GM19468 (cell line): ENCODE data around the gene SLC66A2.
"Not testable (repeated sequence)": the region's sequence is repeated elsewhere in the genome, so short reads cannot be mapped to it uniquely, and the experiment has no call there.

Experiments
- ATAC-seq: cut with Tn5 transposase; IDR thresholded peaks from one replicate; pipeline ENCODE4 v1.9.1; 2021; ENCODE audit warnings: mild to moderate bottlenecking, moderate library complexity, moderate number of reproducible peaks; ENCODE audit not compliant: unreplicated experiment; ENCODE audit errors: extremely low read depth

The SLC66A2 gene

DNA sequence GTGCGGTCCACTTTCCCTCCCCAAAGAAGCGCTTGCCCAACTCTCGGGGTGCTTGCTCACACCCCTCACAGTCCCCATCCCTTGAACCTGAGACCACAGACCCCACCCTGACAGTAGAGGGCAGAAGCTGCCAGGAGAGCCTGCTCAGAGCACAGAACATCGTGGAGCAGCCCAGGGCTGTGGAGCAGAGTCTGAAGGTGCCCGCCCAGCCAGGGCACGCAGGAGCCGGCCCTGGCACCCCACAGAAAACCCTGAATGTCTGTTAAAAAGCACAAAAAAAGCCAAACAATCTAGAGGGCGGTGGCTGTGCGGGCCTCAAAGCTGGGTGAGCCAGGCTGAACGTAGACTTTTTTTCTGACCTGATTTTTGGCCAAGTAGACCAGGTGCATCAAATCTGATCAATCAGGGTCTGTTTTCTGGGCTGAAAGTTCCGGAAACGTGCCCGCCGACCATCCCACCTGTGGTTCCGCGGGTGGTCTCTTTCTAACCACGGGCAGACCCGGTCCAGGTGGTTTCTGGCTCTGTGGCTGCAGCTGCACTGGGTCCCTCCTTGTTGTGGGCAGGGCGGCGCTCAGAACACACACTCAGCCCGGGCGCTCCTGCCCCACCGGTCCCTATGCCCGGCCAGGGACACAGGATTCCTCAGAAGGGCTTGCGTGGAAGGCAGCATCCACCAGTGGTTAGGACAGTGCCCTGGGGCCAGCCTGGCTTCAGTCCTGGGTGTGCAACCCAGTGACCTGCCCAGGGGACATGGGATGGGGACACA, 66.3 kb downstream of the SLC66A2 start:
- ATAC-seq, result no peak

DNA sequence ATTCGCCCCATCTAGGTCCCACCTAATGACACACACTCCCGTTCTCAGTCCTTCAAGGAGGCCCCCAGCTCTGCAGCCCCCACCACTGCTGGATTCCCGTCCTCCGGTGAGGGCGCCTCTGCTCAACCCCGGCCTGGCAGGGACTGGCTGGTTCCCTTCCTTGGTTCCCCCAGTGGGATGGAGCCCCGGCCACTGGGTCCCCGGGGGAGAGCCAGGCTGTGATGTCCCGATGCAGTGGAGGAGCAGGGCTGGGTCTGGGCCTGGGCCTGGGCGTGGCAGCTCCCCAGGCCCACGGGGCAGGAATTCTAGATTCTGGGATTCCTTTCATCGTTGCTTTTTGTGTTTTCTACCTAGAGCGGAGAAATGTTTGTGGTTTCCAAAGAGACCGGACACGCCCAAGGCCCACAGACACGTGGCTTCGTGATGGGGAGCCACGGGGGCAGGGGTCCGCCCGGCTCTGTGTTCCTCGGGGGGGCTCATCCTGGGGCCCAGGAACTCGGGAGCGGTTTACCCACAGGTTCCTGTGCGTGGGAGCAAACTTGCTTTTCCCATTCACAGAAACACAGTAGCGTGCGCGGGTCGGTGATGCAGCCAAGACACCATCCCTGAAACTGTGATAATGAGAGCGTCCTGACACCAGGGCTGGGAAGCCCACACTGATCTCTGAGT, 67.0 kb downstream of the SLC66A2 start:
- no peak for ATAC-seq

DNA sequence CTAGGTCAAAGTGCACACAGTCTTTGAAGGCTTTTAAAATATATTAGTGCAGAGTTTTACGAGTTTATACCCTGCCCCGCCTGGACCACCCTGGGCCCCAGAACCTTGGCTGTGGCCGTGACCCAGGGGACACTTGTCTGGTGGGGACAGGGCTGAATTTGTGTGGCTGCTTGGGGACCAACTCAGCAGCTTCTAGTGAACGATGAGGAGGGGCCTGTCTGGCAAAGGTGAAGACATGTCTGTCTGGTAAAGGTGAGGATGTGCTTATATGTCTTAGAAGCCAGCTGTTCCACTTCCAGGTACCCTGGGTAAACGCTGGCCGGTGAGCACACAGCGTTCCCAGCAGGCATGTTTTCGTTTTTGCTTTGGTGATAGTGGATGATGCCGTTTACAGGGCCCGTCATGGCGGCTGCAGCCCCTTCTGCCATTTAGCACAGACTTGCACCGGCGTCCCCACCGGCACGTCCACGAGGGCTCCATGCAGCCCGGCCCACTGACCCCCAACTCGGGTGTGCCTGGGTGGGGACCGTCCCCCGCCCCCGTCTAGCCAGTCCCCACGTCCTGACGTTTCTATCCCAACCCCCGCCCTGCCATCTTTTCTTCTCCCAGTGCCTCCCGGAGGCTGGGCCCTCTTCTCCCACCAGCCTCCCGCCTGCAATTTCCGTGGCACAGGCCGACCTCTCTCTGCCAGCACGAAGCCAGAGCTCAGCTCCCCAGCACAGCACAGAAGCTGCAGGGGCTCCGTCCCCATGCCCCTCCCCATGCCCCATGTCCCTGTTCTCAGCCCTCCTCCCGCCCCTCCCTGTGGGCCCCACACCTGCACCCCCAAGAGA, 67.8 kb downstream of the SLC66A2 start:
- no peak for ATAC-seq

- ATAC-seq, result no peak
Measured at GRCh38 chr18:79882522-79883241, 68.8 kb downstream of the SLC66A2 start.

GRCh38 chr18:79881695-79882094, 69.8 kb downstream of the SLC66A2 start:
- ATAC-seq, result no peak

- ATAC-seq, result no peak
Measured at GRCh38 chr18:79879566-79879965, 71.9 kb downstream of the SLC66A2 start.

DNA sequence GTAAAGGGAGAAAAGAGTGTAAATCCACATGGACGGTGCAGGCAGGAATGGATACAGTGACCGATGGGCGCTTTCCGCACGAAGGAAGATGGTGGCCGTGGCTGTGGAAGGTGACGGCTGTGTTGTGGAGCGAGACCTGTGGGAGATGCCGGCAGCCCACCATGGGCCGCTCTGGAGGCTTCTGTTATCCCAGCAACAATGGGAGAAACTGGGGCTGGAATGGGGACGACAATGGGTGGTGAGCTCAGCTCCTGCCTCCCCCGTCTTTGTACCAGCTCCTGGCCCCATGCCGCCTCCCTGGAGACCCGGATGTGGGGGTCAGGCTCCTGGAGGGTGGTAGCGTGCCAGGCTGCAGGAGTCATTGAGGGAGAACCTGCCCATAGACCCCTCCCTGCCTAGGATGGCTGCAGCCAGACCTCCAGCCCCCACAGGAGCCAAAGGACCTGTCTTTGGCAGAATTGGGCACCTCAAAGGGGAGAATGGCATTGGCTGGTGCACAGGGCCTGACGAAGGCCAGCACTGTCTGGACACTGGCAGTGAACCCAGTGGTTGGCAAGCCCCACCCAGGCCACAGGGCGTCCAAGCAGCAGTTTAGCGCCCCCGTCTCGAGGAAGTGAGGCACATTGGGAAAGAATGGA, 72.6 kb downstream of the SLC66A2 start:
- ATAC-seq, result no peak

- ATAC-seq, result not testable (repeated sequence)
Measured at GRCh38 chr18:79878246-79878645, 73.2 kb downstream of the SLC66A2 start.

DNA sequence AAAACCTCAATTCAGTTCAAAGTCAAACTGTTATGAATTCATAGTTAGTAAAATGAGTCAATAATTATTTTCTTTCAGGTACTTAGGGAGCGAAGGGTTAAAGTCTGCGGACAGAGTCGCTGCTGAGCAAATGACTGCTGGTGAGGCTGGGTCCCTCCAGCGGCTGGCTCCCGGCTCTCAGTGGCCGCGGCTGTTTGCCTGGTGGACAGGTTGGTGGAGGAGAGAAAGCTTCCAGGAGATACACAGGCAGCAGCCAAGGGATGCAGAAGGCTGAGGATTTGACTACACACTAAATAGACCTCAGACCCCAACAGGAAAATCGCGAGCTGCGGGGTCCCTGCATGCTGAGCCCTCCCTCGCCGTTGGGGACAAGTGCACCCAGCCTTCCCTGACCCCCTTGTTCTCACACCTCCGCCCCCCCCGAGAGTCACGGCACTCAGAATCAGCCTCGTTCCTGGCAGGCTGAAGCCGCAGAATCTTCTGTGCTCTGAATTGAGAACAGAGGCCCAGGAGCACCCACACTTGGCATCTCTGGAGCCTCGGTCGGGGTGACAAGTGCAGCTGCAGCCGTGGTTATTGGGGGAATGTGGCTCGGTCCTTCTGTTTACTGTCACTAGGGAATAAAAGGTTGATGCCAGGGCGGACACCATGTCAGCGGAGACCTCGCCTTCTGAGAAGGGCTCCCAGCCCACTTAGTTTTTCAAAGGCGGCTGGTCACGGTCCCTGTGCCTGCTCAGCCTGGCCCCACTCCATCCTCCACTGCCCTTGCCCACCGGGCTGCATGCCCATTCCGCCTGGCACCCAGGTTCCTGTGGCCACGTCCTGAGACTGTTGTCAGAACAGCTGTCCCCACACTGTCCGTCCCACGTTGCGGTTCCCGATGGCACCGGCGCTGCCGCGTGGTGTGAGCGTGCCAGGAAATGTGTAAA, 74.0 kb downstream of the SLC66A2 start:
- ATAC-seq, result no peak

GRCh38 chr18:79876497-79876896, 75.0 kb downstream of the SLC66A2 start:
- no peak for ATAC-seq

GRCh38 chr18:79875931-79876461, 75.5 kb downstream of the SLC66A2 start:
- no peak for ATAC-seq

DNA sequence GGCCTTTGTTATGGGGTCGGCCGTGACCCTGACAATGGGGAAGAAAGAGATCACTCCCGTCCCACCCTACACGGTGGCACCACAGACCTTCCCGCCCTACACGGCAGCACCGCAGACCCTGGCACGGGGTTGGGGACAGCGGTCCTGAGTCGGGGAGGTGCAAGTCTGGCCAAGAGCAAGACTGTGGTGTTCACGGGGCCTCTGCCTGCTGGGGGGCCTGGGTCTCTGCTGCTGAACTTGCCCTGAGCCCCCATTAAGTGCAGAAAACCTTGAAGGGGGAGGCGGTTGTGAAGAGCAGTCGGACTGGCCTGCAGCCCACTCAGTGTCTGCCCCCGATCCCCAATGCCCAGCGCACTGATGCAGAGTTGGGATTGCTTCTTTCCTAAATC, 75.9 kb downstream of the SLC66A2 start:
- ATAC-seq, result no peak

- ATAC-seq, result no peak
Measured at GRCh38 chr18:79874553-79875530, 76.6 kb downstream of the SLC66A2 start.

GRCh38 chr18:79873449-79874110, 77.9 kb downstream of the SLC66A2 start:
- no peak for ATAC-seq

DNA sequence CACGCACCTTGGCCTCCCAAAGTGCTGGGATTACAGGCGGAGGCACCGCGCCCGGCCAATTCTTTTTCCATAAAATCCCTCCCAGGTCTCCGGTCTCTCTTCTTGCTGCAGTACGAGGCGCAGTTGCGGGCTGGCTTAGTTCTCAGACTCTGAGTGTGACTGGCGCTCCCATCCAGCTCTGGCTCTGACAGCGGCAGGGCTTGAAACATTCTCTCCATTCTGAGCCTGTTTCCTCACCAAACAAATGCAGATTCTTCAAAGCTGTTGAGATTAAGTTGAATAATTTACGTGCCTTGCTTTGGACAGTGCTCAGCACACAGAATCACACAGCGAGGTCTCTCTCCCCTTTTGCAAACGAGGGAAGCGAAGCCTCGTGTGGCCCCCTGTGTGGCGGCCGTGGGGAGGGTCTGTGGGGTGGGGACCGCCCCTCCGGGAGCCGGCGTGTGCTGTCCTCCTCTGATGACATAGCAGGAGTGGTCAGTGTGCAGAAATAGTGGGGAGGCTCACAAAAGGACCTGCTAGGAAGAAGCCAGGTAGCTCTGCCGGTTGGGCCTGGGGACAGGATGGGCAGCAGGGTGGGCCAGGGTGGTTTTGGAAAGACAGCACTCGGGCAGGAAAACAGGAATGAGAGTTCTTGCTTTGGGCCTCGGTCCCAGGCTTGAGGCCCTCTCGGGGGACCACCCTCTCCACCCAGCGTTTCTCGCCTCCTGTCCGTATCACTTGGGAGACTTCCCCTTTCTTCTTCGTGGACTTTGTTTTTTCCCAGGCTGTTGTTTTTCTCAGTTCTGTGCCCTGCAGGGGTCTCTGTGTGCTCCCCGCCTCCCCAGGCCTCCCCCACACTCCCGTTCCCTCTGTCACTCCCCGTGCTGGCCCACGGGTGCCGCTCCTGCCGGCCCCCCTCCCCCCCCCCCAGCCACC, 78.7 kb downstream of the SLC66A2 start:
- no peak for ATAC-seq
